DLD1 (cell line): ENCODE data around the gene EML1.
"Not testable (repeated sequence)": the region's sequence is repeated elsewhere in the genome, so short reads cannot be mapped to it uniquely, and the experiment has no call there.

ENCODE experiments used
- in situ Hi-C: cut with HindIII; loops from 2 replicates; pipeline ENCODE4 v1.10.0; 2017; ENCODE audit warnings: low sequenced_read_pairs

EML1 gene

GRCh38 chr14:99755629-99756603, 37.3 kb upstream of the EML1 start:
- in situ Hi-C loops: no loop called here

- in situ Hi-C loops: no loop called here
These were observed 36.4 kb upstream of the EML1 start for GRCh38 chr14:99756796-99757195.

- in situ Hi-C loops: no loop called here
These were observed 35.7 kb upstream of the EML1 start for GRCh38 chr14:99757331-99758070.

DNA sequence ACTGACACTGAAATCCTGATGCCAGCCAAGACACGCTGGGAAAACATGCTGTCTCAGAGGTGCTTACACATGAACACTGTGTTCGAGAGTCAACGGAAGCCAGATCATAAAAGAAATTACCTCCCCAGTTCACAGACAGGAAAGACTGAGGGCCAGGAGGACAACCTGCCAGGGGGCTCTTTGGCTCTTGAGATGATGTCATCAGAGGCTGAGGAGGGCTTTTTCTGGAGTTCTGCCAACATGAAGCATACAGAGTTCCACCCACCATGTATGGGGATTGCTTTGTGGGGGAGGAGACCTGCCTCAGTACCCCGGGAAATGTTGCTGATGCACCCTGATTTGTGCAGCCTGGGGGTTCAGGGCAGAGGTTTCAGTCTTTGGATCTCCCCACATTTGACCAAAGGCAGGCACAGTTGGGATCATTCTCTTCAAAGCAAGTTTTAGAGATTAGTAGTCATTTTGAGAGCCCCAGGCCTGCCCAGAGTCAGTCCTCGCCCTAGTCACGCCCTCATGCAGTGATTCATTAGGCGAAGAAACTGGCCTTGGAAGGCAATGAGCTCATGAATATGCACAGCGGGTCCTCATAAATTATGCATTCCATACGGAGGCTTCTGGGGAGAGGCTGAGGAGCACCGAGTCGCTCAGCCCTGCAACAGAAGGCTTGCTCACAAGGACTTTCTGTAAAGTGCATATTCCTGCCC, 34.9 kb upstream of the EML1 start:
- in situ Hi-C loops: no loop called here

- in situ Hi-C loops: no loop called here
These were observed 34.2 kb upstream of the EML1 start for GRCh38 chr14:99758872-99759545.

GRCh38 chr14:99759546-99759925, 33.7 kb upstream of the EML1 start:
- in situ Hi-C loops: no loop called here

DNA sequence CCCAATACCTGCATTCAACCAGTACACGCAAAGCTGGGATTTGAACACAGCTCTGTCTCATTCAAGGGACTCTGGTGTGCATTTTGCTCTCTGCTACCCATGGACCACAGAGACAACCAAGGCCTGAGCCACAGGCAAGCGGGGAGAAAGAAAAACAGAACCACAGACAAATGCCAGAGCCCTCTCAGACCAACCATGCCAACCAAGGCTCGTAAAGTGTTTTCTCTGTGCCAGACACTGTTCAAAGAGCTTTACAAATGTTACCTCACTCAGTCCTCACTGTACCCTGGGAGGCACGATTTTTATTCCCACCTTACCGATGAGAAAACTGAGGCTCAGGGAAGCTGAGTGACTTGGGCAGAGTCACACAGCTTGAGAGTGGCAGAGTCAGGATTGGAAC, 32.4 kb upstream of the EML1 start:
- in situ Hi-C loops: no loop called here

- in situ Hi-C loops: not testable (repeated sequence)
These were observed 30.3 kb upstream of the EML1 start for GRCh38 chr14:99762911-99763310.

- in situ Hi-C loops: no loop called here
These were observed 29.5 kb upstream of the EML1 start for GRCh38 chr14:99763527-99764221.

- in situ Hi-C loops: no loop called here
These were observed 28.9 kb upstream of the EML1 start for GRCh38 chr14:99764222-99764706.

DNA sequence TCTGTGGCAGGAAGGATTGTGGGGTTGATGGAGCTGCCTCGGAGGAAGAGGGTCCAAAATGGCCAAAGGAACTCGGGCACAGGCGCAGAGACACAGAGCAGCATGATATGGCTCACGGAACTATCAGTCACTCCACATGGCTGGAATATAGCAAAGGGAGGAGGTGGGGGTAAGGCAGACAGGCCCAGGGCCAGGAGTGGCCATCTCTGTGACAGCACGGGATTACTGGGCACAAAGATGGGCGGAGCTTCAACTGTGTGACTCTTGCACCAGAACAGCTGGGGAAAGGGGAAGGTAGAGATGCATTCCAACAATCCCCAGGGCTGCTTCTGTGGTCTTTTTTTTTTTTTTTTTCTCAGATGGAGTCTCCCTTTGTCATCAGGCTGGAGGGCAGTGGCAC, 24.8 kb upstream of the EML1 start:
- in situ Hi-C loops: no loop called here

DNA sequence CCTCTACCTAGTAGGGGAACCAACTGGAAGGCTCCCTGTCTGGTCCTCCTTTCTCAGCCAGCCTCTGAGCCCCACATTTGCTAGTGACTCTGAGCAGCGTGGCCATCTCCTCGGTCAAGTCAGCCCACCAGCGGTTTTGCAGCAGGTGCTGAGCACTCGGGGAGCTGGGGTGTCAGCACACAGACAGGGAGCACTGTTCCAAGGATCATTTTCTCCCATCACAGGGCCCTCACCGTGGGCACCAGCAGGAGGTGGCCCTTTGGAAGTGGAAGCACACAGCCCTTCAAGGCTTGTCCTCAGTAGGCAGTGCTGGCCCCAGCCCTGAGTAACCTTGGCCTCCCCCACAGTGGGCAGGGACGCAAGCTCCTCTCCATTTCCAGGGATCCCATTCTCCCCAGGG, 24.1 kb upstream of the EML1 start:
- in situ Hi-C loops: no loop called here

GRCh38 chr14:99769799-99770198, 23.4 kb upstream of the EML1 start:
- in situ Hi-C loops: loop anchor here (10.0 kb wide), 1 partner anchor 105 kb away; no protein-coding TSS in a partner anchor

GRCh38 chr14:99772371-99773283, 20.6 kb upstream of the EML1 start:
- in situ Hi-C loops: loop anchor here (10.0 kb wide), 1 partner anchor 102 kb away; no protein-coding TSS in a partner anchor

DNA sequence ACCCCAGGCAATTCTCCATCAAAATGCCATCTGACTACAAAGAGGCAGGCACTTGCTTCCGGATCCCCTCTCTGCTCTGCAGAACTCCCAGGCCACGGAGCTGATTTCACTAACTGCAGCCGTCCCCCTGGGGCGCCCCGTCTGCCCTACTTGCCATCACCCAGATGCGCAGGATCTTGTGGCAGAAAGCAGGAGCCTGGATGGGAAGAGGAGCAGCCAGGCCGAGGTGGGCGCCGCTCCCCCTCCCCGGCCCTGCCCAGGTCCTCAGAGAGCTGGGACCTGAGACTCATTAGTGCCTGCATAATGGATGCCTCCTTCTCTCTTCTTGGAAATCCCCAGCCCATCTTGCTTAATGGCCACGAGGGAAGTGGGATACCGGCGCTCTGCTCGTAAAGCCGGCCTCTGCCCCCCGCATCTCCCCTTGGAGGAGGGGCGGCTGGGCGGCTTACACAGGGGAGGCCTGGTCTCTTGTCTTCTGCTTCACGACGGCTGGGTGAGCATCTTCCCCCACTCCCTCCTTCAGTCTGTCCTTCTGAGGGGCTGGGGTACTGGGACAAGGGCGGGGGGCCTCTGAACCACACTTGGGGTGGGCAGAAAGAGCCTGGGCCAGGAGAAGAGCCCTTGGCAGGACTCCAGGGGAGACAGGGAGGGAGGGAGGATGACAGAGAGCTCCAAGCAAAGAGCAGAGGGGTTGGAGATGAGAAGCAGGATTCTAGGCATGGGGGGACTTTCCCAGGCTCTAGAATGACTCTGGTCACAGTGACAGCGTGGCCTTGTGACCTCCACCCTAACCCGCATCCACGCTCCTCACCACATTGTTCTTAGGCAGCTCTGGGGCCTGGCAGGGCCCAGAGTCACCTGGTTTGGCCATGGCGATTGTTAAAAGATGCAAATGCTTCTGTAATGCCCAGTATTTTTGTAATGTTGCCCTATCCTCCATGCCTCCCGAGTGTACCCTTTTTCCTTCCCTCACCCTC, 19.4 kb upstream of the EML1 start:
- in situ Hi-C loops: loop anchor here (10.0 kb wide), 1 partner anchor 101 kb away; no protein-coding TSS in a partner anchor

DNA sequence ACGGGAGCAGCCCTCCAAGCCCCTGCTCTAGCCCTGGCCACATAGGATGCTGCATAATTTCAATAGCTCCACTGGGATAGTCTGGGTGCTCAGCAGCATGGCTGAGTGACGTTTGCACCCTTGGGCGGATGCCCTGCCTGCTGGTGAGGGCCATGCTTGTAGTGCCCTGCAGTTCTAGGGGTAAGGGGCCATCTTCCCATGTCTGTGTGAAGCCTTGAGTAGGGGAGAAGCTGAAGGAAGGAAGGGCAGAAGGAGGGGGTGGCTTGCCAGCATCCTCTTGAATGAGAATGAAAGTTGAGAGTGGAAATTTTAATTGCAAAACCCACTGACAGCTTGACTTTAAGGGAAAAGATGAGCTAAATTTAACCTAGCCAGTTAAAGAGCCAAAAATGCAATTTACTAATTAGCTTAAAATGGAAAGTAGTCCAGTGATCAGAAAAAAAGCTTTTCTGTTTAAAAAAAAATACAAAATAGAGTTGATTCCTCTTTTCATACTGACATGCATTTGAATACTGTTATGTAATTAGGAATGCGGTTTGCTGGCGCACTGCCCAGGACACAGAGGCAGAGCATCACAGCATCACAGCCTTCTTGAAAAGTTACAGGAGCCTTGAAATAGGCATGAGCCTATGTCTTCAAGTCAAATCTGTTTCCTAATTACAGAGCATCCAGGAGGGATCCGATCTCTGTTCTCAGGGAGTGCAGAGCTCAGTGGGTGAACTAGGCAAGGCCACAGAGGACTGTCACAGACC, 18.5 kb upstream of the EML1 start:
- in situ Hi-C loops: loop anchor here (10.0 kb wide), 1 partner anchor 100 kb away; no protein-coding TSS in a partner anchor

DNA sequence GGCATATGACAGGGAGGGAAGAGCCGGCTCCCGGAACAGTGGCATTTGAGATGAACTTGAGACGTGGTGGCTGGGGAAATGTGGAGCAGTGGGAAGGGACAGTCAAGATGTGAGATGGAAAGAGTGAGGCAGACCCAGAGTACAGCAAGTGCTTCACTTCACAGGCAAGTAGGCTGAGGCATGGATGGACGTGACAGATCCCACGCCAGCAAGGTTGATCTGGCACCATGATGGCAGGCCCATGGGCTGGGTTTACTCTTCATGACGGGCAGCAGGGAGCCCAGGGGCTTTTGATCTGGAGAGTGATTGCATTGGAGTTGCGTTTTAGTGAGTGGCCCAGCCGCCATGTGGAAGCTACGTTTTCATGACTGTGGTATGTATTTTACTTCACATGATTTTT, 17.9 kb upstream of the EML1 start:
- in situ Hi-C loops: loop anchor here (10.0 kb wide), 1 partner anchor 99 kb away; no protein-coding TSS in a partner anchor
